KOPT-K1 (cell line): Measurements from ENCODE around the gene NRP1.
"Not testable (repeated sequence)": the region's sequence is repeated elsewhere in the genome, so short reads cannot be mapped to it uniquely, and the experiment has no call there.

Source experiments
- H3K27ac ChIP-seq: fragments of 200-600 bp; sonication (generic); 2 replicates; pipeline ENCODE4 v1.5.1; 2016; ENCODE audit warnings: antibody characterized with exemption, mild to moderate bottlenecking, low read depth, low read length; ENCODE audit not compliant: poor library complexity, severe bottlenecking
- H3K36me3 ChIP-seq: fragments of 200-600 bp; sonication (generic); 2 replicates; pipeline ENCODE4 v1.5.1; 2017; ENCODE audit warnings: antibody characterized with exemption, mild to moderate bottlenecking, low read length, moderate library complexity; ENCODE audit not compliant: insufficient read depth
- H3K9me3 ChIP-seq: fragments of 200-600 bp; sonication (generic); 2 replicates; pipeline ENCODE4 v1.5.1; 2017; ENCODE audit warnings: antibody characterized with exemption, low read length, mild to moderate bottlenecking; ENCODE audit not compliant: insufficient read depth, poor library complexity, severe bottlenecking

The NRP1 gene

DNA sequence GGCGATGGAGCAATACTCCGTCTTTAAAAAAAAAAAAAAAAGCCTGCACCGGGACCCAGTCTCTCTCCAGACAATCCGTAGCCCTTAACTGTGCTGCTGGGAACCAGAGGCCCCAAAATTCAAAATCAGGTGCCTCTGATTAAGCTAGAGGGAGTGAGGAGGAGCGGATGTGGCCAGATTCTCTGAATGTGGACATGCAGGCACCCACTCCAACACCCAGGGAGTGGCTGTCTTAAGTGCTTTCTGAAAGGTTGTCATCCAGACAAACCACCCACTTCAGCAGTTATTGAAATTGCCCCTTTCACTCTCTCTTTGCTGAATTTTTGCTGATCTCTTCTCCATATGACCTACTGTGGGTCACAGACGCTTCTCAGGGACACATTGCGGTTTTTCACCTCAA, 14.2 kb downstream of the NRP1 start:
- H3K27ac ChIP-seq = no peak overlapping the region
- H3K9me3 ChIP-seq = no peaks in the 10 kb centered on the region
- no peaks in the 10 kb centered on the region for H3K36me3 ChIP-seq

DNA sequence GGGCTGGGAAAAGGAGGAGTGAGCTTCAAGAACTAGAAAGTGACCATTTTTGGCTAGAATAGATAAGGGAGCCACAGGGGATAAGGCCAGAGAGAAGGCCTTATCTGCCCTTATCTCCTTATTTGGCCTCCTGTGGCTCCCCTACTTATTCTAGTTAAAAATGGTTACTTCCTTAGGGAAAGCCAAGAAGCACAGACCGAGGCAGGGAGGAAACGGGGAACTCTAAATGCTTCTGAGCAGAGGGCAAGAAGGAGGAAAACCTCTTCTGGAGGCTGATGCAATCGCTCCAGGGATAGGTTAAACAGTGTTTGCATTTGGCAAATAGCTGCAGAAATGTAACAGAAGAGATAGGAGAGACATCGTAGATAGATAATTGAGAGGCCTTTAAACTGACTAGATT, 18.6 kb downstream of the NRP1 start:
- Histone ChIP-seq H3K27ac (no peak overlapping the region), H3K9me3 (no peaks in the 10 kb centered on the region), H3K36me3 (no peaks in the 10 kb centered on the region)

DNA sequence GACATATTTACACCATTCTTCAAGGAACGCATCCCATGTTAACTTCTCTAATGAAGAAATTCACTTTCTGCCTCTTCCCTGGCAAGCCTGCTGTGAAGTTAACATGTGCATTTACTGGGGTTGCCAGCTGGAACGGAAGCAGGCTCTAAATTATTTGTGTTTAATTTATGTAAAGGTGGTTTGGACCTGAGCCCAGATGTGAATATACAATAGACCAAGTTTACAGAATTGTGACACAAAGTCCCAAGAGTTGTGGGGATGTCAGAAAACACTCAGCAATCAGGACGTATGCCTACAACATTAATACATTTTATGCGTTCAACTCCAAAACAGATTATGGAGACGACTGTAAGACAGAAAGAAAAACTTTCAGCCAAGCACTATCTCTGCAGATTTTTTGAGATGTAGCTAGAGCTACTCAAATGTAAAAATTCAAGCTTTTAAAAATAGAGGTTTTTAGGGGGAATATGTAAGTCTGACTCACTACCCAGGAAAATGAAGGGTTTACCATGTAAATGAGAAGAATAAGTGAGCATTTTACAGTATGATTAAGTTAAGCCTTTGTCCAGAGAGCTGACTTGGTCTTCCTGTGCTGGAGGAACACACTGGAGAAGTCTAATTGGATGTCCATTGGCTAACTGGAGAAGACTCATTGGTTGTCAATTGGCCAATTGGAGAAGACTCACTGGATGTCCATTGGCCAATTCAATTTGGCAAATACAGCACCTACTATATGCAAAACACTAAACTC, 19.5 kb downstream of the NRP1 start:
- Histone ChIP-seq H3K36me3 (no peaks in the 10 kb centered on the region), H3K27ac (no peak overlapping the region), H3K9me3 (no peaks in the 10 kb centered on the region)

DNA sequence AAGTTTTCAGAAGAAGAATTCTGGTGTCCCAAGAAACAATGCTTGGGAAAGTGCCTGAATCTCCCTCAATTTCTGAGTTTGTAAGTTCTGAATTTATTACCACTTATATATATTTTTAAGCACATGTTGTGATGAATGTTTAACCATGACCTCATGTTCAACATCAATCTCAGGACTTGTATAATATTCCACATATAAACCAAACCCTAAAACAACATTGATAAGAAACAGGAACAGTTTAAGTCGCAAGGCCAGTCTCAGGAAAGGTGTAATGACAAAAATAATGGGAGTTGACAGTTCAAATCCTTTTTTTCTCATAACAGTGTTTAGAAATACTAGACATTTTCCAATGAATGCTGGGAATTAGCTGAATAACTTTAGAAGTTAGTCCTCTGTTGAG, 22.8 kb downstream of the NRP1 start:
- Histone ChIP-seq H3K9me3 (no peaks in the 10 kb centered on the region), H3K27ac (no peak overlapping the region), H3K36me3 (no peaks in the 10 kb centered on the region)

DNA sequence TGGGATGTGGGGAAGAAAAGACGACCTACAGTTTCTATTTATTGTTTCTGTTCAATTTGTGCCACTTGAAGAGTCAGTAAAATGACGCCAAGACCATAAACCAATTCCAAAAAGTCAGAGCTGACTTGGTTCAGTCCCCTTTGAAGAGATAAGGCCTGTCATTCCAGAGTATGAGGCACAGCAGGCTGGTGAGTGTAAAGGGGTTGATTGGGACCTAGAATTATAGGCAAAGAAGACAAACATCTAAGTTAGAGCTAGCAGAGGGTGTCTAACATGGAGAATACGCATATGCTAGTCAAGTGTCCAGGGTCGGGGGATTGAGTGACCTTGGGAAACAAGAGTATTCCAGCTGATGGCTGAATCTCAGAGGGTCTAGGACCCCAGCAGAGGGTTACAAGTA, 23.6 kb downstream of the NRP1 start:
- Histone ChIP-seq H3K27ac (no peak overlapping the region), H3K36me3 (no peaks in the 10 kb centered on the region), H3K9me3 (no peaks in the 10 kb centered on the region)

DNA sequence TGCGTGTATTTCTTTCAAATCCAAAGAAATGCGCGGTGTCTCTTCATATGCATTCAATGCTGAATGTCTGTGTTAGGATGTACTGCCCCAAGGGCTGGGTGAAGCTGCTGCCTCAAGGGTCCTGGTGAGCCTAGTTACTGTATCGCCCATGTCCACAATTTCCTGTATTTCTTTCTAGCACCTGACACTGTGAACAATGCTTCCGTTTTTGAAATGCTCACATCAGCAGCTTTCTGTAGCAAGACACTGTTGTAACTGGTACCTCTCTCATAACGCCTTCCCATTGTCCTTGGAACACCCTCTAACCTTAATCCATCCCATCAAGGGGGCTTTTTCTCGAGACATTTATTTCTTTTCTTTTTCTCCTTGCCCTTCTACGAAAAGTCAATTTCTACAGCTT, 25.1 kb downstream of the NRP1 start:
- no peaks in the 10 kb centered on the region for H3K36me3 ChIP-seq
- no peak overlapping the region for H3K27ac ChIP-seq
- no peaks in the 10 kb centered on the region for H3K9me3 ChIP-seq

DNA sequence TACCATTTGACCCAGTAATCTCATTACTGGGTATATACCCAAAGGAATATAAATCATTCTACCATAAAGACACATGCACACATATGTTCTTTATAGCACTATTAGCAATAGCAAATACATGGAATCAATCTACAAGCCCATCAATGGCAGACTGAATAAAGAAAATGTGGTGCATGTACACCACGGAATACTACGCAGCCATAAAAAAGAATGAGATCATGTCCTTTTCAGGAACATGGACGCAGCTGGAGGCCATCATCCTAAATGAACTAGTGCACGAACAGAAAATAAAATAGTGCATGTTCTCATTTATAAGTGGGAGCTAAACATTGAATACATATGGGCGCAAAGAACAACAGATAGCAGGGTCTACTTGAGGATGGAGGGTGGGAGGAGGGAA, 26.6 kb downstream of the NRP1 start:
- Histone ChIP-seq H3K36me3 (no peaks in the 10 kb centered on the region), H3K9me3 (no peaks in the 10 kb centered on the region), H3K27ac (no peak overlapping the region)

DNA sequence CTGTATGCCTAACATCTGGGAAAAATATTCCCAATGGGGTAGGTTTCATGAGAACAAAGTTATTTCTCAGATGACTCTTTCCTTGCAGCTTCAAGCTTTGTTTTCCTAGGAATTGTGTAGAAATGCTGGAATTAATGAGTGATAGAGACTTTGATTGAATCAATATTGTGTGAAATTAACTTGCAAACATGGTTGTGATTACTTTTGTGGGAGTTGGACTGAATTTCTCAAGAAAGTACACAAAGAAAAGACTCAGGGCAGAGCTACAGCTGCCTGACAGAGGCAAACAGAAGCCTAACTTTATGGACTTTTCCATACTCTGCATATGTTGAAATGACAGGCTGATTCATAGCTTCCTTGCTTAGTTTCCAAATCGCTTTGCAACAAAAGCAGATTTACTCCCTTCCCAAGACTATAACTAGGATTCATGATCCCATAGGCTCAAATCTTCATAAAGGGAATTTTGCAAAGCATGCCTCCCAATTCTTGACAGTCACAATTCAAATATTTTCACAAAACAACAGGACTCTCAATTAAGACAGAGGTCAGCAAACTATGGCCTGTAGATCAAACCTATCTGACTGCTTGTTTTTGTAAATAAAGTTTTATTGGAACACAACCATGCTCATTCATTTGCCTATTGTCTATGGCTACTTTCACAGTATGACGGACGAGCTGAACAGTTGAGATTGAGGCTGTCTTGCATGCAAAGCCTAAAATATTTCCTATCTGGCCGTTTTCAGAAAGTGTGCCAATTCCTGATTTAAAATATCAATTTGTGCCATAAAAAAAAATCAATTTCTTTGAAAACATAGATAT, 27.6 kb downstream of the NRP1 start:
- no peaks in the 10 kb centered on the region for H3K9me3 ChIP-seq
- no peaks in the 10 kb centered on the region for H3K36me3 ChIP-seq
- no peak overlapping the region for H3K27ac ChIP-seq

DNA sequence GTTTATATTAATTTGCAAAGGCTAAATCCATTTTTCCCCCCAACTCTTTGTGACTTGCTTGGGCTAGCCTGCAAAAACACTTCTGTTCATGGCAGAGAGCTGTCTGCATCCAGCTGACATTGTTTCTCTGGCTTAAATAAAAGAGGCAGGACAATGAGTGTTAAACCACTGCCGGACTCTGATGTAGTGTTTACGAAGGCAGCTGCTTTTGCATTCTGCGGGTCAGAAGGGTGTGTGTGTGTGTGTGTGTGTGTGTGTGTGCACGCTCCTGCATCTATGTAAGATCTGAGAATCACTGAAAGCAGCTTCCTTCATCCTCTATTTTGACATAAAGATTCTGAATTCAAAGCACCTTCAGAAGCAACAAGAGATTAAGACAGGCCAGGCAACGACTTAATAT, 28.3 kb downstream of the NRP1 start:
- Histone ChIP-seq H3K36me3 (no peaks in the 10 kb centered on the region), H3K9me3 (no peaks in the 10 kb centered on the region), H3K27ac (no peak overlapping the region)

DNA sequence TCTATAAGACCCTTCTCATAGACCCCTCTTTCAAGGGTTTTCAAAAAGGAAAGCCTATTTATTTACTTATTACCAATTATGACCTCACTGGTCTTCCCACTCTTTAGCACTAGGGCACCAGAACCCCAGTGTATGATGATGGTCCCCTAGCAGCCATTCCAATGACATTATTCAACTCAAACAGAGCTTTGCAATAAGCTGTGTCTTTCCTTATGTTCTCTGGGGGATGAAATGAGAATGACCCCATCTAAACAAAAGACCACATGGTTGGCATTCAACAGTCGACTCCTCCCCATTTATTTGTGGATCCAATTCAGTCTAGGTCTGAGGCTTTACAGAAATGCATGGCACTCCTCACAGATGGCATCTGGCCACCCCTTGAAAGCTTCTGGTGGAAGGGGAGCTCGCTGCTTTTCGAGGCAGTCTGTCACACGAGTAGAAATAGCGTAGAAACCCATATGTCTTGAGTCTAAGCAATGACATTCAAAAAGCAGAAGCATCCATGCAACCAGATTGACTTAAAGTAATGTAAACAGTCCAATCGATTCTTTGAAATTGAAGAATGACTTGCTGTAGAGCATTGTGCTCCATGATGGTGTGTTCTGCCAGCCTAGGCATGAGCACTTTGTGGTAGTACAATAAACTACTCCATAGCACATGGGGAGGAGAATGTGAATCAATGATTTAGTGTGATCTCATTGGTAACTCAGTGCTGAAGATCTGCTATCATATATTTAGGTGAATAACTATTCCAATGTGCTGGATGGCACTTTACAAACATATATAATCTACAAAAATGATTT, 29.8 kb downstream of the NRP1 start:
- Histone ChIP-seq H3K9me3 (no peaks in the 10 kb centered on the region), H3K36me3 (no peaks in the 10 kb centered on the region), H3K27ac (no peak overlapping the region)

DNA sequence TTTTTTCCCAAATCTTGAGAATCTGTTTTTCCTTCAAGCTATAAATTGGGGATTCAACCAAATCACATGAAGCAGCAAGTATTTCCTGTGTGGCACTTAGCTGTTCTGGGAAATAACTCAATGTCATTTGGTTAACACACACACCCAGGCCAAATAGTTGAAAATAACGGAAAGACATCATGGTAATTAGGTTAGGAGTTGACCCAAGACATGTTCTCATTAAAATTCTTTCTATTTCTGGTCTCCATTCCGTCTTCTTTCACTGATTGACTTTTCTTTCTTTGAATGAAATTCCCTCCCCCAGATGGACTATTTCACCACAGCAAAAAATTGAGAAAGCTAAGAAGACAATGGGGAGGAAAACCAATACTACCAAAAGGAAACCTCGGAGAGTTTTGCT, 30.5 kb downstream of the NRP1 start:
- H3K9me3 ChIP-seq = no peaks in the 10 kb centered on the region
- H3K36me3 ChIP-seq = no peaks in the 10 kb centered on the region
- H3K27ac ChIP-seq = no peak overlapping the region

DNA sequence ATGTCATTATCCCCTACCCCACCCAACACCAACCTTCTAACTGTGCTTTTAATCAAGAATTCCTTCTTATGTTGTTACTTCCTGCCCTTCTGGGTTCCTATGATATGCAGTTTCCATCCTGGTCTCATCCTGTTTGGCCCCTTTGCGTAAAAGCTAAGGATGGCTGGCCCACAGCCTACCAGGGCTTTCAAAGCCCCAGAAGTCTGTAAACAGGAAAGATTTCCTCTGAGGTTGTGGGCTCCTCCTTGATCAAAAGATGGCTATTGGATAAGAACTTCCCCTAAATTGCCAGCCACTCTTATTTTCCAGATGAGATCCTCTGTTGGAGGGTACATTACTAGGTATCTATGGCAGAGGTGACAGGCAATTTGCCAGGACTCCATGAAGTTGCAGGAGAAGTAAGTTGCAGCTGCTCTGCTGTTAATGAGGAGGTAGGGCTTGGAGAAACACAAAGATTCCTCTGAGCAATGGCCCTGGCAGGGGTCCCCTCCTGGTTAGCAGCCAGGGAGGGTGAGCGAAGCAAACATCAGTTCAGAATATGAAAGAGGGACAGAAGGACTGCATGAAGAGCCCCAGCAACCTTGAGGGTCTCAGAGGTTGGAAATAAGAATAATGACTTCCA, 32.1 kb downstream of the NRP1 start:
- H3K36me3 ChIP-seq = no peaks in the 10 kb centered on the region

DNA sequence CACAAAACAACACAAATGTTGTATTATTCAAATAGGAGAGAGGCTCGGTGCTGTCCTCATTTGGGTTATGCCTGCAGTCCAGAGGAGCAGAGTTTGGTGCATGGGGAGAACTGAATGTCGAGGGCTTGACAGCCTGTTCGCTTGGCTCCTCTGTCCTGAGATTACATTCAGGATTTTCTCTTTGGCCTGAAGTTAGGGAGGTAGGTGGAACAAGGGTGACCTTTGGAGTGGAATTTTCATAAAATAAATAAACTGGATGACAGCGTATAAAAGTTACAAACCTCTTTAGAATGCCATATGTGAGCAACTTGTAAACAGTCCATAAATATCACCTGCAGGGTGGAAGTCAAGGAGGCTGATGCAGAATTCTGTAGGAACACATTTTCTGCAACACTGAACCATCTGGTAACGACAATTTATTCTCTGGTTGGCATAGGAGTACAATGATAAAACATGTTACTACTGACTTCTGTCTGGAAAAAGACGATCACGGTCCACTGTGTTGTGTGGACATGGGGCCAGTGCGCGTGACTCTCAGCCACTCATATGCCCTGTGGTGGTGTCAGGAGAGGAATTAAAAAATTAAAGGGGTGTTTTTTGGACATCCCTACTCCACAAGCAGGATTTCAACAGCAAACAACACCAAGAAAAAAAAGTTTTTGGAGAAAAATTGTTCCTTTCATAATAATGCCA, 33.2 kb downstream of the NRP1 start:
- H3K27ac ChIP-seq = no peak overlapping the region

More for the DNA sequence above, 32.1 kb downstream of the NRP1 start:
- Histone ChIP-seq H3K27ac (no peak overlapping the region), H3K9me3 (no peaks in the 10 kb centered on the region)

DNA sequence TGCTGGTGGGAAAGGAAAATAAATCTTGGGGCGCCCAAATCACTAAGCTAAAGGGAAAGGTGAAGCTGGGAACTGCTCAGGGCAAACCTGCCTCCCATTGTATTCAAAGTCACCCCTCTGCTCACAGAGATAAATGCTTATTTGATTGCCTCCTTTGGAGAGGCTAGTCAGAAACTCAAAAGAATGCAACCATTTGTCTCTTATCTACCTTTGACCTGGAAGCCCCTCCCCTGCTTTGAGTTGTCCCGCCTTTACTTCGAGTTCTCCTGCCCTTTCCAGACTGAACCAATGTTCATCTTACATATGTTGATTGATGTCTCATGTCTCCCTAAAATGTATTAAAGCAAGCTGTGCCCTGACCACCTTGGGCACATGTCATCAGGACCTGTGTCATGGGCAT, 33.9 kb downstream of the NRP1 start:
- H3K36me3 ChIP-seq, H3K27ac ChIP-seq, H3K9me3 ChIP-seq: not testable (repeated sequence)

More for the DNA sequence above, 33.2 kb downstream of the NRP1 start:
- no peaks in the 10 kb centered on the region for H3K9me3 ChIP-seq
- no peaks in the 10 kb centered on the region for H3K36me3 ChIP-seq
